ENCODE data around the gene WDR87.

- no peak for TF ChIP-seq CTCF (conservative IDR thresholded peaks at IDR 0.05)
- TF ChIP-seq EZH2 (IDR thresholded peaks at IDR 0.05; ENCODE audit: low read depth) = no peak
Measured at GRCh38 chr19:37932985-37933936, 26.9 kb upstream of the WDR87 start.

Data from PC-9 (cell line).